NT2/D1 (cell line): ENCODE data around the gene TPM4.

Source experiments
- DNase-seq: peaks from one replicate; pipeline ENCODE4 v3.0.0-alpha.2; 2011; ENCODE audit warnings: low read depth, low spot score
- H3K27me3 ChIP-seq: 2 replicates; pipeline ENCODE4 v1.6.0; 2011; ENCODE audit warnings: mild to moderate bottlenecking; ENCODE audit not compliant: insufficient read length, insufficient read depth
- H3K36me3 ChIP-seq: 2 replicates; pipeline ENCODE4 v1.6.1; 2011; ENCODE audit warnings: mild to moderate bottlenecking, low read length, mixed read lengths; ENCODE audit not compliant: insufficient read depth, insufficient read length
- H3K4me1 ChIP-seq: 2 replicates; pipeline ENCODE4 v1.5.1; 2011; ENCODE audit not compliant: insufficient read depth, insufficient read length
- H3K4me3 ChIP-seq: 2 replicates; pipeline ENCODE4 v1.5.1; 2011; ENCODE audit warnings: low read depth; ENCODE audit not compliant: insufficient read length
- H3K9ac ChIP-seq: 2 replicates; pipeline ENCODE4 v1.6.0; 2011; ENCODE audit warnings: low read depth; ENCODE audit not compliant: insufficient read length
- H3K9me3 ChIP-seq: 2 replicates; pipeline ENCODE4 v1.5.1; 2011; ENCODE audit warnings: mild to moderate bottlenecking, low read length; ENCODE audit not compliant: insufficient read depth
- SUZ12 ChIP-seq: IDR thresholded peaks from 2 replicates; pipeline ENCODE4 v1.6.1; 2011; ENCODE audit not compliant: insufficient read length, insufficient read depth; ENCODE audit errors: extremely low read depth
- YY1 ChIP-seq: IDR thresholded peaks from 2 replicates; pipeline ENCODE4 v1.6.1; 2011; ENCODE audit not compliant: insufficient read length, insufficient read depth
- ZNF274 ChIP-seq: IDR thresholded peaks from 2 replicates; pipeline ENCODE4 v1.6.1; 2011; ENCODE audit warnings: mild to moderate bottlenecking, low read depth, low read length

The TPM4 gene

DNA sequence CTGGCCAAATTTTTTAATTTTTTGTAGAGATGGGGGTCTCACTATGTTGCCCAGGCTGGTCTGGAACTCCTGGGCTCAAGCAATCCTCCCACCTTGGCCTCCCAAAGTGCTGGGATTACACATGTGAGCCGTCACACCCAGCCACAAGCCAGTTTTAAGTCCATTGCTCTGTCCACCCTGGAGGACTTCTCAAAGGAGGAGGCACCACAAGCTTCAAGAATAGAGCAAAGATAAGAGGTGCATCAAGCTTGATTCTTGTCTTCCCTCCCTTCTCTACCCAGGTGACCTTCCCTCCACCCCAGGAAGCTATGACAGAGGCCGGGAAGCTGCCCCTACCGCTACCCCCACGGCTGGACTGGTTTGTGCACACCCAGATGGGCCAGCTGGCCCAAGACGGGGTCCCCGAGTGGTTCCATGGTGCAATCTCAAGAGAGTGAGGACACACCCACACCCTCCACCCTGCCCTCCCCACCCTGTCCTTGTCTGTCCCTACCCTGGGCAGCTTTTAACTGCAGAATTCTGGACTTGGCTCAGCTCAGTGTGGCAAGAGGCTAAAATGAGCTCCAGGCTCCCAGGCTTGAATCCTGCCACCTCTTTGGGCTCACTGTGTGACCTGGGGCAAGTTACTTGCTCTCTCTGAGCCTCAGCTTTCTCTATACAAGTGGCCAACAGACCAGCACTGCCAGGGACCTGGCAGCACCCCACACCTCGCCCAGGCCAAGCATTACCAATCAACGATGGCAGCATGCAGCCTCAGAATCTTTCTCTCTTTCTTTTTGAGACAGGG is 72.3 kb downstream of the TPM4 start:
- H3K9me3 ChIP-seq: 0 out of 2 replicates have a peak, but pooled peaks cover under 1% of the 10 kb centered on the region
- no peaks in the 10 kb centered on the region for H3K36me3 ChIP-seq
- no peak for DNase-seq
- TF ChIP-seq ZNF274: no peak
- no peak for TF ChIP-seq SUZ12
- no peak for TF ChIP-seq YY1
- H3K4me1 ChIP-seq: peaks cover 7% of the 10 kb centered on the region
- no peaks in the 10 kb centered on the region for H3K27me3 ChIP-seq
- H3K4me3 ChIP-seq: no peak overlapping the region
- H3K9ac ChIP-seq: no peak overlapping the region
